H1 (cell line): Measurements from ENCODE around the gene RUVBL2. TPM values are rescaled to one million over a fixed set of nuclear protein-coding genes. Genes with fewer than 3 reads are reported as not detected.
A peak's percentile ranks its signal among the peaks of the same experiment; 100 is the strongest.

Source experiments
- CTCF ChIA-PET: fragments of 300-600 bp; sonication (Branson Sonifier 250); formaldehyde crosslinking; loops from one replicate; lab custom pipeline; 2021; ENCODE audit not compliant: partially characterized antibody; lab: Charles Lee
- POLR2A ChIA-PET: fragments of 300-600 bp; sonication (Branson Sonifier 250); formaldehyde crosslinking; loops from one replicate; lab custom pipeline; 2021; ENCODE audit warnings: inconsistent platforms; ENCODE audit not compliant: partially characterized antibody; lab: Charles Lee
- DNase-seq, 2 experiments: peaks; one replicate each; pipeline versions ENCODE4 v3.0.0 to v3.0.0-alpha.2; 2010 to 2022; ENCODE audit warnings: low spot score in 2 of 2, low read depth in 1 of 2, mixed read lengths in 1 of 2
- FAIRE-seq: peaks from 2 replicates; lab custom pipeline; 2011; peaks lifted over from hg19 to GRCh38; lab: Jason Lieb, UNC
- H2AFZ ChIP-seq: 2 replicates; pipeline ENCODE4 v1.8.1; 2012; ENCODE audit warnings: low read length, inconsistent platforms
- H2AK5ac ChIP-seq: 2 replicates; pipeline ENCODE4 v1.6.1; 2013; ENCODE audit warnings: low read depth, low read length
- H2BK120ac ChIP-seq: replicated peaks from 2 replicates; pipeline ENCODE3; 2013; ENCODE audit warnings: low read depth, low read length, inconsistent platforms
- H2BK12ac ChIP-seq: 2 replicates; pipeline ENCODE4 v1.6.1; 2013; ENCODE audit warnings: low read depth, low read length
- H2BK15ac ChIP-seq: 2 replicates; pipeline ENCODE4 v1.6.1; 2013; ENCODE audit warnings: low read length
- H2BK20ac ChIP-seq: 2 replicates; pipeline ENCODE4 v1.6.1; 2013; ENCODE audit warnings: low read length
- H2BK5ac ChIP-seq: 2 replicates; pipeline ENCODE4 v1.6.1; 2013; ENCODE audit warnings: low read depth, low read length
- H3K14ac ChIP-seq: 2 replicates; pipeline ENCODE4 v1.6.1; 2013; ENCODE audit warnings: inconsistent platforms; ENCODE audit not compliant: insufficient read length
- H3K18ac ChIP-seq: 2 replicates; pipeline ENCODE4 v1.6.1; 2013; ENCODE audit warnings: low read length; ENCODE audit errors: extremely low read depth
- H3K23ac ChIP-seq: 2 replicates; pipeline ENCODE4 v1.6.1; 2013; ENCODE audit warnings: inconsistent platforms; ENCODE audit not compliant: insufficient read length
- H3K23me2 ChIP-seq: 2 replicates; pipeline ENCODE4 v1.6.1; 2013; ENCODE audit warnings: low read depth, low read length
- H3K27ac ChIP-seq: 2 replicates; pipeline ENCODE4 v1.6.1; 2011; ENCODE audit warnings: low read depth, low read length, inconsistent platforms
- H3K27me3 ChIP-seq, 4 experiments: replicated peaks in 1 of 4; 1 replicate in 1 of 4; 2 replicates in 3 of 4; pipeline versions ENCODE4 v1.6.1 to v1.8.1; 2011 to 2013; ENCODE audit warnings: low read length in 3 of 4, mild to moderate bottlenecking in 3 of 4, inconsistent platforms in 2 of 4, mixed read lengths in 2 of 4, moderate library complexity in 1 of 4; ENCODE audit not compliant: control insufficient read depth in 3 of 4, insufficient read depth in 3 of 4; ENCODE audit errors: extremely low read depth in 1 of 4
- H3K36me3 ChIP-seq, 4 experiments: 2 replicates each; pipeline versions ENCODE4 v1.6.1 to v1.8.1; 2011 to 2013; ENCODE audit warnings: mild to moderate bottlenecking in 4 of 4, low read length in 3 of 4, moderate library complexity in 2 of 4, control low read depth in 1 of 4, inconsistent platforms in 1 of 4; ENCODE audit not compliant: insufficient read depth in 4 of 4, control insufficient read depth in 2 of 4
- H3K4ac ChIP-seq: replicated peaks from 2 replicates; pipeline ENCODE3; 2013; ENCODE audit warnings: low read length, low read depth, mixed read lengths, inconsistent platforms; ENCODE audit not compliant: insufficient read length
- H3K4me1 ChIP-seq, 4 experiments: replicated peaks in 1 of 4; 1 replicate in 1 of 4; 2 replicates in 3 of 4; pipeline versions ENCODE4 v1.6.1 to v1.8.1; 2011 to 2013; ENCODE audit warnings: low read length in 3 of 4, inconsistent platforms in 2 of 4, mixed read lengths in 1 of 4; ENCODE audit not compliant: insufficient read depth in 4 of 4, control insufficient read depth in 3 of 4
- H3K4me2 ChIP-seq, 2 experiments: 2 replicates each; pipeline versions ENCODE4 v1.6.1 to v1.8.1; 2011 to 2013; ENCODE audit warnings: low read depth in 2 of 2, low read length in 2 of 2, control low read depth in 1 of 2, inconsistent platforms in 1 of 2, mild to moderate bottlenecking in 1 of 2; ENCODE audit not compliant: insufficient read depth in 1 of 2
- H3K4me3 ChIP-seq, 4 experiments: fragments of 200-600, 300-600 bp in 1 of 4; sonication (generic), shearing (Covaris generic), sonication (Bioruptor Twin) in 1 of 4; 2 replicates each; pipeline versions ENCODE4 v1.5.1 to v1.8.1; 2011 to 2016; ENCODE audit warnings: low read length in 4 of 4, low read depth in 3 of 4, control low read depth in 2 of 4, inconsistent platforms in 2 of 4, mild to moderate bottlenecking in 2 of 4, mixed read lengths in 1 of 4, moderate library complexity in 1 of 4; ENCODE audit not compliant: insufficient read depth in 2 of 4; ENCODE audit errors: extremely low read depth in 1 of 4
- H3K56ac ChIP-seq: replicated peaks from 2 replicates; pipeline ENCODE3; 2013; ENCODE audit warnings: low read depth, mild to moderate bottlenecking, mixed read lengths, low read length, inconsistent platforms; ENCODE audit not compliant: insufficient read length
- H3K79me1 ChIP-seq: 2 replicates; pipeline ENCODE4 v1.6.1; 2013; ENCODE audit warnings: low read depth, low read length, control low read depth
- H3K79me2 ChIP-seq, 2 experiments: 2 replicates each; pipeline versions ENCODE4 v1.6.1 to v1.8.1; 2012 to 2013; ENCODE audit warnings: low read length in 2 of 2, mild to moderate bottlenecking in 2 of 2, inconsistent platforms in 1 of 2; ENCODE audit not compliant: insufficient read depth in 2 of 2, control insufficient read depth in 1 of 2
- H3K9ac ChIP-seq, 4 experiments: replicated peaks in 1 of 4; 1 replicate in 1 of 4; 2 replicates in 3 of 4; pipeline versions ENCODE4 v1.6.1 to v1.8.1; 2011 to 2013; ENCODE audit warnings: low read depth in 3 of 4, low read length in 3 of 4, control low read depth in 2 of 4, mild to moderate bottlenecking in 2 of 4, moderate library complexity in 2 of 4, inconsistent platforms in 1 of 4; ENCODE audit errors: extremely low read depth in 1 of 4
- H3K9me3 ChIP-seq, 2 experiments: 2 replicates each; pipeline versions ENCODE4 v1.6.1 to v1.8.1; 2012 to 2013; ENCODE audit warnings: mild to moderate bottlenecking in 2 of 2, moderate library complexity in 2 of 2, control low read depth in 1 of 2, inconsistent platforms in 1 of 2, low read depth in 1 of 2, low read length in 1 of 2, mixed read lengths in 1 of 2; ENCODE audit not compliant: insufficient read depth in 2 of 2
- H4K20me1 ChIP-seq, 2 experiments: replicated peaks in 1 of 2; 2 replicates each; pipeline versions ENCODE3 to v1.8.1; 2011 to 2013; ENCODE audit warnings: inconsistent platforms in 2 of 2, low read length in 2 of 2, mild to moderate bottlenecking in 1 of 2; ENCODE audit not compliant: insufficient read depth in 2 of 2, control insufficient read depth in 1 of 2
- H4K5ac ChIP-seq: 2 replicates; pipeline ENCODE4 v1.6.1; 2013; ENCODE audit warnings: low read length, low read depth, mixed read lengths, inconsistent platforms; ENCODE audit not compliant: insufficient read length
- H4K8ac ChIP-seq: 2 replicates; pipeline ENCODE4 v1.8.0; 2013; ENCODE audit warnings: mild to moderate bottlenecking, moderate library complexity, low read length, inconsistent platforms; ENCODE audit not compliant: insufficient read depth; ENCODE audit errors: extremely low read depth
- H4K91ac ChIP-seq: replicated peaks from 2 replicates; pipeline ENCODE3; 2013; ENCODE audit warnings: low read length, mixed read lengths, inconsistent platforms; ENCODE audit not compliant: insufficient read length
- EP300 ChIP-seq, 2 experiments: IDR thresholded peaks; 1 replicate in 1 of 2; 2 replicates in 1 of 2; pipeline ENCODE4 v1.6.1; 2011 to 2012; ENCODE audit warnings: low read depth in 2 of 2, low read length in 2 of 2, mild to moderate bottlenecking in 2 of 2, borderline replicate concordance in 1 of 2, inconsistent platforms in 1 of 2, moderate library complexity in 1 of 2
- JUN ChIP-seq: IDR thresholded peaks from 2 replicates; pipeline ENCODE4 v1.6.1; 2011; ENCODE audit warnings: low read depth, mild to moderate bottlenecking, improper control_type of control experiment, low read length
- KDM4A ChIP-seq: IDR thresholded peaks from one replicate; pipeline ENCODE4 v1.7.1; 2012; ENCODE audit warnings: low read depth, mild to moderate bottlenecking, moderate library complexity, low read length, inconsistent platforms; ENCODE audit not compliant: severe bottlenecking
- POLR2AphosphoS5 ChIP-seq: IDR thresholded peaks from 2 replicates; pipeline ENCODE4 v1.6.1; 2011; ENCODE audit warnings: low read depth, low read length
- SUZ12 ChIP-seq: fragments of 200-600 bp; sonication (generic); IDR thresholded peaks from 2 replicates; pipeline ENCODE4 v1.6.1; 2012; ENCODE audit warnings: mild to moderate bottlenecking, inconsistent platforms, low read length, moderate library complexity, mixed read lengths
- WGBS, 2 experiments: shearing (Covaris generic) in 1 of 2; methylation state at CpG; one replicate each; pipeline versions ENCODE4 v1.1.6 to v1.1.7; 2013 to 2015; ENCODE audit warnings: low lambda C conversion rate in 2 of 2, mixed read lengths in 2 of 2, inconsistent platforms in 1 of 2, low coverage in 1 of 2, missing lambda C conversion rate in 1 of 2; ENCODE audit not compliant: insufficient replicate concordance in 2 of 2, insufficient coverage in 1 of 2, insufficient read length in 1 of 2; ENCODE audit errors: extremely low coverage in 1 of 2, missing lambda C conversion rate in 1 of 2; 5-methylcytosine and 5-hydroxymethylcytosine counted together
- polyA plus RNA-seq, 7 experiments: library from polyadenylated mRNA; depleted of rRNA in 3 of 7; stranded (reverse) in 5 of 7; unstranded in 2 of 7; fragments of >200 nt in 5 of 7; fragments of 200-250 nt in 2 of 7; gene quantifications; 1 replicate in 5 of 7; 2 replicates in 1 of 7; 4 replicates in 1 of 7; pipeline versions ENCODE4 v1.2.1 to v1.2.3, GENCODE V29; 2011 to 2013; ENCODE audit warnings: missing spikeins in 2 of 7, mixed read lengths in 2 of 7
- total RNA-seq: library from RNA; stranded (reverse); fragmentation: NEBNext Ultra II Directional; extraction: Animal tissue kit (Norgen Biotek cat#: 25700); gene quantifications from 2 replicates; pipeline ENCODE4 v1.2.1, GENCODE V29; 2021

Gene RUVBL2
- total and polyA plus RNA-seq, 2 of the 8 experiments (the other 6 are each of a cell fraction or from before 2014, with no cell fraction given), result 152 to 247 TPM

GRCh38 chr19:48968179-48968661, 25.5 kb upstream of the RUVBL2 start:
- no peak overlapping the region for H3K9ac ChIP-seq
- WGBS, 2 experiments, result 88% methylated on average over 4 of the region's 4 CpGs; no CpG with 5 or more reads in 1 of the 2 experiments

More at GRCh38 chr19:48968179-48968661, 25.5 kb upstream of the RUVBL2 start:
- Histone ChIP-seq H3K23ac (no peak overlapping the region), H4K8ac (no peak overlapping the region), H2AFZ (no peak overlapping the region), H3K27me3 (no peaks in the 10 kb centered on the region), H4K91ac (no peak overlapping the region), H2BK15ac (no peak overlapping the region), H3K4ac (no peak overlapping the region), H3K9me3 (no peaks in the 10 kb centered on the region), H4K5ac (no peak overlapping the region), H3K79me1 (peaks cover 2% of the 10 kb centered on the region; the same call in 1 of the 2 replicates), H3K79me2 (peaks cover 0 to 13% of the 10 kb centered on the region in 2 experiments; a peak in 2 of 4 replicates), H2BK120ac (no peak overlapping the region), H3K4me2 (no peak overlapping the region), H2BK12ac (no peak overlapping the region), H4K20me1 (peaks cover 3 to 13% of the 10 kb centered on the region in 2 experiments), H3K27ac (no peak overlapping the region), H2BK20ac (no peak overlapping the region), H3K23me2 (peaks cover 17% of the 10 kb centered on the region; the same call in 1 of the 2 replicates), H2BK5ac (no peak overlapping the region), H3K14ac (no peak overlapping the region), H3K18ac (no peak overlapping the region), H2AK5ac (no peak overlapping the region), H3K56ac (no peak overlapping the region), H3K36me3 (peaks cover 2 to 28% (median 11%) of the 10 kb centered on the region in 4 experiments; a peak in 5 of 8 replicates), H3K4me3 (no peak overlapping the region)
- ChIA-PET CTCF (interaction anchor here (0.6 to 1.4 kb wide), 6 partner anchors 10 to 173 kb away, joined by 3 to 6 read pairs (median 4); no protein-coding TSS in a partner anchor), POLR2A (interaction anchor here (0.6 to 5.4 kb wide), 17 partner anchors 9 to 338 kb away, joined by 3 to 56 read pairs (median 3); partner anchors contain the start of genes BAX, GYS1, PPP1R15A and RUVBL2)
- no peak for DNase-seq
- no peak for FAIRE-seq
- TF ChIP-seq JUN (no peak), SUZ12 (no peak), EP300 (IDR thresholded peaks at IDR 0.05; ENCODE audit: borderline replicate concordance in 1 of 2, low read depth in 2 of 2, low read length in 2 of 2) (no peak), KDM4A (no peak), POLR2AphosphoS5 (peak; percentile 60; the same call in 1 of the 2 replicates)
- TF ChIP-seq, all 59 proteins: peak for 1
- peaks cover 4 to 14% (median 9%) of the 10 kb centered on the region in 4 experiments for H3K4me1 ChIP-seq
